Bronchial epithelial cell (primary cell): ENCODE results near the gene ABI3. TPM values are rescaled to one million over a fixed set of nuclear protein-coding genes. Genes with fewer than 3 reads are reported as not detected.

ENCODE experiments used
- DNase-seq: peaks from one replicate; pipeline ENCODE4 v3.0.0-alpha.2; 2010; ENCODE audit warnings: low read depth
- FAIRE-seq: peaks from 2 replicates; lab custom pipeline; 2011; peaks lifted over from hg19 to GRCh38; lab: Jason Lieb, UNC
- H3K27me3 ChIP-seq: 2 replicates; pipeline ENCODE4 v1.5.1; 2011; ENCODE audit warnings: low read length; ENCODE audit not compliant: control insufficient read depth, insufficient read depth
- H3K36me3 ChIP-seq: 2 replicates; pipeline ENCODE4 v1.5.1; 2011; ENCODE audit warnings: low read length; ENCODE audit not compliant: control insufficient read depth, insufficient read depth
- H3K4me3 ChIP-seq: 2 replicates; pipeline ENCODE4 v1.5.1; 2011; ENCODE audit warnings: mild to moderate bottlenecking, low read depth, low read length, control low read depth
- total RNA-seq: library from RNA; depleted of rRNA; stranded (reverse); fragments of >200 nt; gene quantifications from 2 replicates; pipeline ENCODE4 v1.2.1, GENCODE V29; 2014
- TF ChIP-seq, protein P1 (sequence below): IDR thresholded peaks from 2 replicates; pipeline ENCODE4 v1.5.1; 2011; ENCODE audit warnings: mild to moderate bottlenecking, moderate library complexity, low read length, control low read depth, inconsistent platforms; ENCODE audit not compliant: insufficient read depth, severe bottlenecking

The ABI3 gene
- total RNA-seq, 1 donor from 2014 or later = not detected

DNA sequence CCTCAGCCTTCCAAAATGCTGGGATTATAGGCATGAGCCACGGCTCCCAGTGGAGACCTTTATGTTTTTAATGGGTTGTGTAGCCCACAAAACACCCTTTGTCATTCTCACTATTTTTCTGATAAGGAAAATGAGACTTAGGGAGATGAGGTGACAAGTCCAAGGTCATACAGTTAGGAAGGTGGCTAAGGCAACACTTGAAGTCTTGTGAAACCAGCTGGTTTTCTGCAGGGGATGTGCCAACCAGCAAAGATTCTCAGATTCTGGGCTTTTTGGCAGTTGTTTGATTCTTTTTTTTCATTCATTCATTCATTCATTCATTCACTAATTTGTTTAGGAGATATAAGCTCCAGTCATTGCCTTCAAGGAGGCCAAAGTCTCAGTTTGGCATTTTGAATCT, 30.1 kb downstream of the ABI3 start:
- Histone ChIP-seq H3K36me3 (no peaks in the 10 kb centered on the region), H3K27me3 (no peaks in the 10 kb centered on the region), H3K4me3 (no peak overlapping the region)
- TF ChIP-seq, protein P1, sequence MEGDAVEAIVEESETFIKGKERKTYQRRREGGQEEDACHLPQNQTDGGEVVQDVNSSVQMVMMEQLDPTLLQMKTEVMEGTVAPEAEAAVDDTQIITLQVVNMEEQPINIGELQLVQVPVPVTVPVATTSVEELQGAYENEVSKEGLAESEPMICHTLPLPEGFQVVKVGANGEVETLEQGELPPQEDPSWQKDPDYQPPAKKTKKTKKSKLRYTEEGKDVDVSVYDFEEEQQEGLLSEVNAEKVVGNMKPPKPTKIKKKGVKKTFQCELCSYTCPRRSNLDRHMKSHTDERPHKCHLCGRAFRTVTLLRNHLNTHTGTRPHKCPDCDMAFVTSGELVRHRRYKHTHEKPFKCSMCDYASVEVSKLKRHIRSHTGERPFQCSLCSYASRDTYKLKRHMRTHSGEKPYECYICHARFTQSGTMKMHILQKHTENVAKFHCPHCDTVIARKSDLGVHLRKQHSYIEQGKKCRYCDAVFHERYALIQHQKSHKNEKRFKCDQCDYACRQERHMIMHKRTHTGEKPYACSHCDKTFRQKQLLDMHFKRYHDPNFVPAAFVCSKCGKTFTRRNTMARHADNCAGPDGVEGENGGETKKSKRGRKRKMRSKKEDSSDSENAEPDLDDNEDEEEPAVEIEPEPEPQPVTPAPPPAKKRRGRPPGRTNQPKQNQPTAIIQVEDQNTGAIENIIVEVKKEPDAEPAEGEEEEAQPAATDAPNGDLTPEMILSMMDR = no peak
- no peak for FAIRE-seq
- DNase-seq = no peak

DNA sequence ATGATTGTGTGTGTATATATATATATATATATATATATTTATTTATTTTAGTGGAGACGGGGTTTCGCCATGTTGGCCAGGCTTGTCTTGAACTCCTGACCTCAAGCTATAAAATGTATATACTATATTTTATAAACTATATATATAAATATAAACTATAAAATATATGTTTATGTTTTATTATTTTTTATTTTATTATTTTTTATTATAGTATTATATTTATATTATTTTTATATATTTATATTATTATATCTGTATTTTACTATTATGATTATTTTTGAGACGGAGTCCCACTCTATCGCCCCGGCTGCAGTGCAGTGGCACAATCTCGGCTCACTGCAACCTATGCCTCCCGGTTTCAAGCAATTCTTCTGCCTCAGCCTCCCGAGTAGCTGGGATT, 30.5 kb downstream of the ABI3 start:
- FAIRE-seq = no peak

DNA sequence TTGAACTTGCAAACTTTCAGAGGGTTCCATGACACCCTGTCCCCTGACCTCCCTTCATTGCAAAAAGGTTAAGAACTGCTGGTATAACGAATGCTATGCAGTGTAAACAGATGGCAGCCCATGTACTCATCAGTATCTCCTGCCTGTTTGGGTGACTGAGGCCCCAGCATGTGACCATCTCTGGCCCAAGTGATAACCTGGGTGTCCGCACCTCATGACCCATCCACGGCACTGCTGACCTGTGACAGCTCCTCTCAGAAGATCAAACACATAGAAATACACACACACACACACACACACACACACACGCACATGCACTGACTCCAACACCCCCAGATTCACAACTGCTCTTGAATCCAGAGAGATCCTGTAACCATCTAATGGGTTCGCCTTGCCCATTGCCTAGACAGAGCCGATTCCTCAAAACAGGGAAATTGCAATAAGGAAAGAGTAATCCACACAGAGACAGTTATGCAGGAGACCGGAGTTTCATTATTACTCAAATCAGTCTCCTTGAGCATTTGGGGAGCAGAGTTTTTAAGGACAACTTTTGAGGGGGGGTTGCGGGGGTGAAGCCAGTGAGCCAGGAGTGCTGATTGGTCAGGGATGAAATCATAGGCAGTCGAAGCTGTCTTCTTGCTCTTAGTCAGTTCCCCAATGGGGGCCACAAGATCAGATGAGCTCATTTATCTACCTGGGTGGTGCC, 31.3 kb downstream of the ABI3 start:
- DNase-seq = no peak

More for the DNA sequence above, 30.5 kb downstream of the ABI3 start:
- Histone ChIP-seq H3K36me3 (no peaks in the 10 kb centered on the region), H3K4me3 (no peak overlapping the region), H3K27me3 (no peaks in the 10 kb centered on the region)
- DNase-seq = no peak
- TF ChIP-seq, protein P1 = no peak

DNA sequence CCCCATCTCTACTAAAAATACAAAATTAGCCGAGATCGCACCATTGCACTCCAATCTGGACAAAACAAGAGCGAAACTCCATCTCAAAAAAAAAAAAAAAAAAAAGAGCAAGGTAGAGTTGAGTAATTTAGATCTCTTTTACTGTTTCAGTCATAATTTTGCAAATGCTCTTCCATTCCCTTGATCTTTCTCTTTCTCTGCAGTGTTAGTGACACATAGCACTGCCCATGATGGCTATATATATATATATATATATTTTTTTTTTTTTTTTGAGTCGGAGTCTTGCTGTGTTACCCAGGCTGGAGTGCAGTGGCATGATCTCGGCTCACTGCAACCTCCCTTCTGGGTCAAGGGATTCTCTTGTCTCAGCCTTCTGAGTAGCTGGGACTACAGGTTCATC, 32.3 kb downstream of the ABI3 start:
- TF ChIP-seq, protein P1 = no peak
- Histone ChIP-seq H3K36me3 (no peaks in the 10 kb centered on the region), H3K4me3 (no peak overlapping the region), H3K27me3 (no peaks in the 10 kb centered on the region)
- DNase-seq = no peak
- no peak for FAIRE-seq

More for the DNA sequence above, 31.3 kb downstream of the ABI3 start:
- no peak for FAIRE-seq
- TF ChIP-seq, protein P1 = no peak
- Histone ChIP-seq H3K36me3 (no peaks in the 10 kb centered on the region), H3K4me3 (no peak overlapping the region), H3K27me3 (no peaks in the 10 kb centered on the region)

DNA sequence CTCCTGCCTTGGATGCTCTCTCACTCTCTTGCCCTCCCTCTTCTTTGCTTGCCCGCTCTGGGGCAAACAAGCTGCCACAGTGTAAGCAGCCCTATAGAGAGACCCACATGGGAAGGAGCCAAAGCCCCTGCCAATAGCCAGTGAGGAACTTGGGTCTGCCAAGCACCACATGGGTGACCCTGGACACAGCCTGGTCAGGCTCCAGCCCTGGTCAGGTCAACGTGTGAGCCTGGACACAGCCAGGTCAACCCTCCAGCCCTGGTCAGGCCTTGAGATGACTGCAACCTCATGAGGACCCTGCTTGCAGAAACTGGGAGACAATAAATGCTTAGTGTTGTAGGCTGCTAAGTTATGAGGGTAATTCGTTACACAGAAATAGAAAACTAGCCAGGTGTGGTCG, 34.3 kb downstream of the ABI3 start:
- TF ChIP-seq, protein P1 = no peak
- FAIRE-seq = no peak
- Histone ChIP-seq H3K36me3 (no peaks in the 10 kb centered on the region), H3K4me3 (no peak overlapping the region), H3K27me3 (no peaks in the 10 kb centered on the region)
- no peak for DNase-seq

DNA sequence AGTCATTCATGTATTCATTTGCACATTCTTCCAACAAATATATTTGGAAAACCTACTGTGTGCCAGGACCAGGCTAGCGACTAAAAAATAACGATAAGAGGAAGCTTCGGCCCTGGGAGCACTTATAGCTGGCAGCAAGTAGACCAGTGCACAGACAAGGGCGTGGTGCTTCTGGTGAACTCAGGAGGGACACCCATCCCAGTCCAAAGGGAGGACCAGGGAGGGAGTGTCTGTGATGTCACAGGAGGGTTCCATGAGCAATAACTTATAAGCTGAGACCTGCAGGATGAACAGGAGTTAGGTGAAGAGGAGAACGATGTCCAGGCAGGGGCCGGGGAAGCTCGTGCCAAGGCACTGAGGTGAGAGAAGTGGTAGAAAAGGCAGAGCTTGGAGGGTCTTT, 37.4 kb downstream of the ABI3 start:
- TF ChIP-seq, protein P1 = no peak
- no peak overlapping the region for H3K4me3 ChIP-seq
- no peaks in the 10 kb centered on the region for H3K27me3 ChIP-seq
- FAIRE-seq (no peak), DNase-seq (no peak)
- no peaks in the 10 kb centered on the region for H3K36me3 ChIP-seq
